AG04450 (cell line): Measurements from ENCODE around the gene TMEM198. TPM values are rescaled to one million over a fixed set of nuclear protein-coding genes. Genes with fewer than 3 reads are reported as not detected.
A peak's percentile ranks its signal among the peaks of the same experiment; 100 is the strongest.

Experiments
- CTCF ChIA-PET: fragments of 300-600, 350-600 bp; formaldehyde crosslinking; extraction: SDS; loops from one replicate; lab custom pipeline; 2022; ENCODE audit warnings: antibody characterized with exemption, inconsistent platforms; lab: Charles Lee
- POLR2A ChIA-PET: fragments of 350-600 bp; formaldehyde crosslinking; extraction: SDS; loops from one replicate; lab custom pipeline; 2021; ENCODE audit warnings: antibody characterized with exemption, inconsistent platforms; lab: Yijun Ruan, JAX
- DNase-seq: peaks from one replicate; pipeline ENCODE4 v3.0.0-alpha.2; 2011; ENCODE audit warnings: low read depth, low spot score
- H3K27ac ChIP-seq: one replicate; pipeline ENCODE4 v1.5.1; 2012; ENCODE audit warnings: low read depth, low read length, control low read depth
- H3K27me3 ChIP-seq: one replicate; pipeline ENCODE4 v1.6.0; 2012; ENCODE audit warnings: low read length; ENCODE audit not compliant: control insufficient read depth, insufficient read depth
- H3K4me3 ChIP-seq: 2 replicates; pipeline ENCODE4 v1.5.1; 2011; ENCODE audit warnings: mild to moderate bottlenecking, low read depth, low read length, control low read depth
- H3K9me3 ChIP-seq: 2 replicates; pipeline ENCODE4 v1.5.1; 2012; ENCODE audit warnings: low read length; ENCODE audit not compliant: control insufficient read depth, insufficient read depth
- CTCF ChIP-seq: IDR thresholded peaks from 2 replicates; pipeline ENCODE4 v1.5.1; 2011; ENCODE audit warnings: low read depth, low read length, control low read depth, inconsistent platforms
- polyA plus RNA-seq: library from polyadenylated mRNA; depleted of rRNA; stranded (reverse); fragments of >200 nt; gene quantifications from 2 replicates; pipeline ENCODE4 v1.2.3, GENCODE V29; 2011

TMEM198 gene
- polyA plus RNA-seq, 1 experiment: 0.83 TPM

DNA sequence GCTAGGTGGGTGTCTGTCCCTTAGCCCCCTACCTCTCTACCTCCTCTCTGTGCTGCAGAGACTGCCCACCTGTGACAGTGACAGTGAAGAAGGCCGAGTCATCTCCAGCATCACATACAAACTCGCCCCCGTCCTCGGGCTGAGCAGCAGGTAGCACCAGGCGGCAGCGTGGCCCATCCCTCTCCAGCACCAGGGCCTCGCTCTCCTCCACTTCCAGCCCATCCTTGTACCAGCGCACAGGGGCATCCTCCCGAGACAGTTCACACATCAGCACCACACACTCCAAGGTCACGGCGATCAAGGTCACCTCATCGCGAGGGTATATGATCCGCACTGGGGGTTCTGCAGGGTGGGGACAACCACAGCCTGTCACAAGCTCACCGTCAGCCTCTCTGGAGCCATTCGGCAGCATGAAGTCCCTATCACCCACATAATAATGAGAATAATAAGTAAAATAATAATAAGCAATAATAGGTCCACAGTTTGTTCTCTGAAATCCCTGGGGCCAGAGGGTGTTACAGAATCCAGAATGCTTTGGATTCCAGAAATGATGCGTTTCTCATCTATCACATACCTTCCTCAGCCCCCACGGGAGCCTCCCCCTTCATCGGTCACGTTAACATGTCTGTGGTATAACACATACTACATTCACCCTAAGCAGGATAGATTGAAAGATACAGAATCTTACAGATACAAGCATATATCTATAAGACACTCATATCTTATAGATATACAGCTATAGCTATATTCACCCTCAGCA lies 15.5 kb downstream of the TMEM198 start:
- H3K4me3 ChIP-seq: no peak overlapping the region
- H3K9me3 ChIP-seq: peaks cover 4% of the 10 kb centered on the region; the same call in 1 of the 2 replicates
- TF ChIP-seq CTCF: no peak
- ChIA-PET CTCF (interaction anchor here (0.5 to 3.7 kb wide), 35 partner anchors 8 to 1307 kb away, joined by 3 to 38 read pairs (median 4); partner anchors contain the start of genes CHPF, GMPPA, INHA and OBSL1), POLR2A (interaction anchor here (1.6 to 2.3 kb wide), 2 partner anchors 12 to 38 kb away, joined by 7 to 13 read pairs; partner anchors contain the start of genes INHA, OBSL1 and STK11IP)
- no peak for DNase-seq
- H3K27me3 ChIP-seq: peaks cover 5% of the 10 kb centered on the region
- H3K27ac ChIP-seq: no peak overlapping the region

DNA sequence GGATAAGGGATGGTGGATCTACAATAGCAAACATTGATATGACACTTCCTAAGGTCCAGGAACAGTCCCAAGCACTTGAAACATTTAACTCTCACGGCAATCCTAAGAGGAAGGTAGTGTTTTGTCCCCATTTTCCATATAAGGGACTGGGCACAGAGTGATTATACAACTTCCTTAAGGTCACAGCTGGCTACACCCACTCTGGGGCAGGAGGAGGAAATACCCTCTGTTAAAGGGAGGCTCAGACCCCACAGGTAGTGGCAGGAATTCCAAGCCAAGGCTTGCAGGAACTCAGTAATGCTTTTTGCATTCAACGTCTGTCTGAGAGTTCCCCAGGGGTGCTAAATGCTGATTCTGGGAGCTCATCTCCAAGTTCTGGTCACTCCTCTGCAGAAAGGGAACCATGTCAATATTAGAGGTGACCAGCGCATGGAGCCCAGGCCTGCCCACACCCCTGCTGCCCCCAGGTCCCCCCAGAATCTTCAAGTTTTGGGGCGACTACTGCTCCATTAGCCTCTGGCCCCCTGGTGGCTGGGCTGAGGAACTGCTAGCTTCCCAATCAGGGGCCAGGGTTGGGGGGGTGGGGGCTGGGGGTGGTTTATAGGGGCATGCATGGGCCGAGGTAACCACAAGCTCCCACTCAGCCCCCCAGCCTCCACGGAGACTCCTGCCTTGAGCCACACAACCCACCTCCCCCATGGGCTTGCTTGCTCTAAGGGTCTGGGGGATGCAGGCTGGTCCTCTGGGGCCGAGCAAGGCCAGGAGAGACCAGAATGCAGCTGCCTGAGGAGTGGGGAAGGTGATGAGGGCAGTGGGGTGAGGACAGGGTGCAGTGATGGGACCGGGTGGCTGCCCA lies 16.4 kb downstream of the TMEM198 start:
- H3K27ac ChIP-seq: no peak overlapping the region
- H3K9me3 ChIP-seq: peaks cover 4% of the 10 kb centered on the region; the same call in 1 of the 2 replicates
- no peak for DNase-seq
- TF ChIP-seq CTCF: peak; percentile 65
- POLR2A ChIA-PET: interaction anchor here (1.6 to 2.3 kb wide), 2 partner anchors 11 to 38 kb away, joined by 7 to 13 read pairs; partner anchors contain the start of genes INHA, OBSL1 and STK11IP
- CTCF ChIA-PET: interaction anchor here (0.5 to 3.7 kb wide), 41 partner anchors 9 to 1306 kb away, joined by 3 to 38 read pairs (median 4); partner anchors contain the start of genes CHPF, GMPPA, INHA and OBSL1
- H3K27me3 ChIP-seq: peaks cover 5% of the 10 kb centered on the region
- H3K4me3 ChIP-seq: no peak overlapping the region

DNA sequence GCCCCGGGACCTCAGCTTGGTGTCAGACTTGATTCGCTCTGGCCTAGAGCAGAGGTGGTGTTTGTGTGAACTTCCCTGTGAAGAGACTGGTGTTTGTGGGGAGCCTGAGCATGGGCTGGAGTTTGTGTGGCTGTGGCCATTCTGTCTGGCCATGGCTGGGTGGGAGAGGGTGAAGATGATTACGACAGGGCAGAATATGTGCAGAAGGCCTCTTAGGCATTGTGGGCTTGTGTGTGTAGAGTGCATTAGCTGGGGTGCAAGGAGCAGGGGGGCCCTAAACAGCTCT lies 17.0 kb downstream of the TMEM198 start:
- POLR2A ChIA-PET: interaction anchor here (1.0 to 2.3 kb wide), 3 partner anchors 8 to 37 kb away, joined by 4 to 13 read pairs (median 7); partner anchors contain the start of genes INHA, OBSL1 and STK11IP
- H3K4me3 ChIP-seq: no peak overlapping the region
- TF ChIP-seq CTCF: no peak

GRCh38 chr2:219561179-219562048 lies 17.6 kb downstream of the TMEM198 start:
- peaks cover 4% of the 10 kb centered on the region; the same call in 1 of the 2 replicates for H3K9me3 ChIP-seq
- ChIA-PET POLR2A (interaction anchor here (1.0 to 2.3 kb wide), 2 partner anchors 9 to 10 kb away, joined by 3 to 13 read pairs (median 4); partner anchors contain the start of genes INHA and OBSL1), CTCF (interaction anchor here (1.0 to 3.7 kb wide), 9 partner anchors 9 to 266 kb away, joined by 3 to 38 read pairs (median 18); partner anchors contain the start of genes CHPF, INHA, OBSL1 and STK11IP)
- H3K4me3 ChIP-seq: no peak overlapping the region
- no peak for DNase-seq
- H3K27me3 ChIP-seq: peaks cover 5% of the 10 kb centered on the region
- TF ChIP-seq CTCF: no peak
- H3K27ac ChIP-seq: no peak overlapping the region

More for the DNA sequence above, 17.0 kb downstream of the TMEM198 start:
- no peak for DNase-seq
- peaks cover 5% of the 10 kb centered on the region for H3K27me3 ChIP-seq
- peaks cover 4% of the 10 kb centered on the region; the same call in 1 of the 2 replicates for H3K9me3 ChIP-seq
- CTCF ChIA-PET: interaction anchor here (0.9 to 3.7 kb wide), 20 partner anchors 9 to 266 kb away, joined by 3 to 38 read pairs (median 4); partner anchors contain the start of genes CHPF, GMPPA, INHA and OBSL1
- H3K27ac ChIP-seq: no peak overlapping the region
